ENCODE data around the gene SH2D6. TPM values are rescaled to one million over a fixed set of nuclear protein-coding genes. Genes with fewer than 3 reads are reported as not detected.
"Not testable (repeated sequence)": the region's sequence is repeated elsewhere in the genome, so short reads cannot be mapped to it uniquely, and the experiment has no call there.

Gene SH2D6
- total RNA-seq, 6 experiments from 2014 or later: 0.25 to 0.52 (median 0.37) TPM; not detected in 3

- DNase-seq: no peak
- Mint-ChIP-seq H3K4me1 (ENCODE audit: low read depth) (peaks cover 15% of the 10 kb centered on the region), H3K27ac (peak overlapping the region; percentile 79), H3K36me3 (ENCODE audit: low read depth) (no peaks in the 10 kb centered on the region), H3K27me3 (ENCODE audit: insufficient read depth) (peaks cover 2% of the 10 kb centered on the region), H3K9me3 (no peaks in the 10 kb centered on the region), H3K4me3 (peak overlapping the region; percentile 57)
- TF ChIP-seq CTCF (IDR thresholded peaks at IDR 0.05): no peak
Observed at GRCh38 chr2:85436836-85437487, 18.4 kb downstream of the SH2D6 start.

GRCh38 chr2:85437488-85438200 is 19.1 kb downstream of the SH2D6 start:
- Mint-ChIP-seq H3K27ac (peak overlapping the region; percentile 82), H3K9me3 (no peaks in the 10 kb centered on the region), H3K27me3 (ENCODE audit: insufficient read depth) (peaks cover 2% of the 10 kb centered on the region), H3K4me1 (ENCODE audit: low read depth) (peaks cover 15% of the 10 kb centered on the region), H3K36me3 (ENCODE audit: low read depth) (no peaks in the 10 kb centered on the region), H3K4me3 (peak overlapping the region; percentile 65)
- no peak for TF ChIP-seq CTCF (IDR thresholded peaks at IDR 0.05)
- DNase-seq: peak; percentile 17

- H3K36me3 Mint-ChIP-seq (ENCODE audit: low read depth): no peaks in the 10 kb centered on the region
- peaks cover 2% of the 10 kb centered on the region for H3K27me3 Mint-ChIP-seq (ENCODE audit: insufficient read depth)
- no peak for DNase-seq
- peak overlapping the region; percentile 82 for H3K27ac Mint-ChIP-seq
- no peaks in the 10 kb centered on the region for H3K9me3 Mint-ChIP-seq
- no peak for TF ChIP-seq CTCF (IDR thresholded peaks at IDR 0.05)
- peak overlapping the region; percentile 65 for H3K4me3 Mint-ChIP-seq
- peaks cover 14% of the 10 kb centered on the region for H3K4me1 Mint-ChIP-seq (ENCODE audit: low read depth)
Observed at GRCh38 chr2:85438201-85439024, 19.9 kb downstream of the SH2D6 start.

- DNase-seq: no peak
- H3K36me3 Mint-ChIP-seq (ENCODE audit: low read depth): no peaks in the 10 kb centered on the region
- TF ChIP-seq CTCF (IDR thresholded peaks at IDR 0.05): no peak
- H3K4me1 Mint-ChIP-seq (ENCODE audit: low read depth): peaks cover 7% of the 10 kb centered on the region
- H3K27ac Mint-ChIP-seq: no peak overlapping the region
- H3K4me3 Mint-ChIP-seq: no peak overlapping the region
- peaks cover 3% of the 10 kb centered on the region for H3K27me3 Mint-ChIP-seq (ENCODE audit: insufficient read depth)
- H3K9me3 Mint-ChIP-seq: no peaks in the 10 kb centered on the region
Observed at GRCh38 chr2:85439025-85439472, 20.5 kb downstream of the SH2D6 start.

GRCh38 chr2:85439569-85439968 is 21.1 kb downstream of the SH2D6 start:
- DNase-seq; H3K27ac Mint-ChIP-seq; H3K36me3 Mint-ChIP-seq (ENCODE audit: low read depth); H3K4me3 Mint-ChIP-seq; H3K27me3 Mint-ChIP-seq (ENCODE audit: insufficient read depth); H3K9me3 Mint-ChIP-seq: not testable (repeated sequence)
- H3K4me1 Mint-ChIP-seq (ENCODE audit: low read depth): peaks cover 10% of the 10 kb centered on the region
